Dendritic cell treated with granulocyte-macrophage colony-stimulating factor and Interleukin-4, amounts not matched to agents 40 ng/mL and 50 ng/mL, for 4 days (primary cell): ENCODE results near the gene VWA8.
"Not testable (repeated sequence)": the region's sequence is repeated elsewhere in the genome, so short reads cannot be mapped to it uniquely, and the experiment has no call there.

Source experiments
- H3K27ac Mint-ChIP-seq: one replicate; pipeline ENCODE4 v1.8.0; 2022; ENCODE audit warnings: mild to moderate bottlenecking, mixed read lengths
- H3K27me3 Mint-ChIP-seq: one replicate; pipeline ENCODE4 v1.8.0; 2022; ENCODE audit warnings: mild to moderate bottlenecking, mixed read lengths
- H3K36me3 Mint-ChIP-seq: one replicate; pipeline ENCODE4 v1.8.0; 2022; ENCODE audit warnings: low read depth, mixed read lengths
- H3K4me1 Mint-ChIP-seq: one replicate; pipeline ENCODE4 v1.8.0; 2022; ENCODE audit warnings: low read depth, mixed read lengths
- H3K4me3 Mint-ChIP-seq: one replicate; pipeline ENCODE4 v1.8.0; 2022; ENCODE audit warnings: mild to moderate bottlenecking, moderate library complexity, mixed read lengths
- H3K9me3 Mint-ChIP-seq: one replicate; pipeline ENCODE4 v1.8.0; 2022; ENCODE audit warnings: mixed read lengths
- intact Hi-C: fragments of 100-400 bp; cut with micrococcal nuclease; formaldehyde crosslinking; loops from one replicate; pipeline ENCODE4 v1.15.0; 2022

The VWA8 gene

DNA sequence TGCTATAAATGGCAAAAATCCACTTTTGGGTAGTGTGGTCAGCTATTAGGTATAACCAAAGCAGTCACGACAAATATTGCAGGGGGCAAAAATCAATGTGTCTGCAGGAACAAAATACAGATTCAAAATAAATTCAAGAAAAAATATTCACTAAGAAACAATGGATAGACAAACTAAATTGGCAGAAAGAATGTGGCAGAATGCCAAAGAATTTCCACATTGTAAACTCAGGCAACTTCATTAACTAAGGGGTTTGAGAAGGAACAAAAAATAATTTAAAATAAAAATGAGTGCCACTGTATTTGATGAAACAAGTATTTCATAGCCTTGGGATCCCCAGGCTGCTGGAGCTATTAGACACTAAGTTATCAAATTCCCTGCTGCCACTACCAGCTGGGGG lies 193.1 kb downstream of the VWA8 start:
- Mint-ChIP-seq H3K9me3 (no peaks in the 10 kb centered on the region), H3K36me3 (no peaks in the 10 kb centered on the region), H3K27me3 (no peaks in the 10 kb centered on the region), H3K4me3 (no peak overlapping the region), H3K27ac (no peak overlapping the region), H3K4me1 (peaks cover 10% of the 10 kb centered on the region)
- intact Hi-C loops, result no loop called here

- H3K4me3 Mint-ChIP-seq, result no peak overlapping the region
- no peaks in the 10 kb centered on the region for H3K36me3 Mint-ChIP-seq
- intact Hi-C loops, result no loop called here
- no peaks in the 10 kb centered on the region for H3K27me3 Mint-ChIP-seq
- no peaks in the 10 kb centered on the region for H3K9me3 Mint-ChIP-seq
- peaks cover 10% of the 10 kb centered on the region for H3K4me1 Mint-ChIP-seq
- H3K27ac Mint-ChIP-seq, result no peak overlapping the region
These were observed 194.5 kb downstream of the VWA8 start for GRCh38 chr13:41766439-41766838.

- H3K4me3 Mint-ChIP-seq, result no peak overlapping the region
- H3K4me1 Mint-ChIP-seq, result peaks cover 10% of the 10 kb centered on the region
- no peaks in the 10 kb centered on the region for H3K36me3 Mint-ChIP-seq
- no peaks in the 10 kb centered on the region for H3K27me3 Mint-ChIP-seq
- H3K9me3 Mint-ChIP-seq, result no peaks in the 10 kb centered on the region
- intact Hi-C loops, result no loop called here
- H3K27ac Mint-ChIP-seq, result no peak overlapping the region
These were observed 195.1 kb downstream of the VWA8 start for GRCh38 chr13:41765813-41766212.

DNA sequence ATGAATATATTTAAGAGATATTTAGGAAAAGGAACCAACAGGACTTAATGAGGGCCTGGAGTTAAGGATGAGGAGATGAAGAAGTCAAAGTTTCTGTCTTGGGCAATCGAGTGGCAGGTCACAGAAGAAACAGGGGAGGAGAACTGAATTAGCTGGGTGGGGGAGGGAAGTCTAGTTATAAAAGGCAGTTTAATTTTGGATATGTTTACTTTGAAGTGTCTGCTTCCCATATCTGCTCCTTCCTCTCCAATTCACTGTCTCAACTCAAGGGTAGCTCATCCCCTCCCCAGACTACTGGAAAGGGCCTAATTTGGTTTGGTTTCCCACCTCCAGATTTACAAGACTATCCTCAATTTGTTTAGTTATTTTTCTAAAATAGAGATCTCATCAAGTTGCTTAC lies 195.9 kb downstream of the VWA8 start:
- H3K27ac Mint-ChIP-seq, result no peak overlapping the region

DNA sequence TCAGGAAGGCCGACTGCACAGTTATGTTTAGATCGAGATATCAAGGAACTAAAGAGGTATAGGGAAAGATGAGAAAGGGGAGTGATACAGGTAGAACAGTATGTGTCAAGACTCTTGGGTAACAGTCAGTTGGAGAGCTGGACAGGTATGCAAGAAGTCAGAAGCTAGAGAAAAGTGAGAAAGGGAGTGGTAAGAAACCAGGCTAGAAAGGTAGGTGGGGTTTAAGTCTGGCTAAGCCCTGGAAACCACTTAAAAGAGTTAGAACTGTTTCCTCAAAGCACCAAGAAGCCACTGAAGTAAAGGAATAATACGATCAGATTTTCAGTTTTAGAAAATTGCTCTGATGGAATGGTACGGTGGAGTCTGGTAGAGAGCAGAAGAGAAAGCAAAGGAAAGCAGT lies 196.4 kb downstream of the VWA8 start:
- H3K4me3 Mint-ChIP-seq, result no peak overlapping the region
- H3K27me3 Mint-ChIP-seq, result no peaks in the 10 kb centered on the region
- H3K4me1 Mint-ChIP-seq, result peaks cover 10% of the 10 kb centered on the region
- H3K9me3 Mint-ChIP-seq, result no peaks in the 10 kb centered on the region
- H3K27ac Mint-ChIP-seq, result no peak overlapping the region
- H3K36me3 Mint-ChIP-seq, result peaks cover 2% of the 10 kb centered on the region
- intact Hi-C loops, result no loop called here

More for the DNA sequence above, 195.9 kb downstream of the VWA8 start:
- H3K9me3 Mint-ChIP-seq, result no peaks in the 10 kb centered on the region
- peaks cover 10% of the 10 kb centered on the region for H3K4me1 Mint-ChIP-seq
- no peak overlapping the region for H3K4me3 Mint-ChIP-seq
- H3K36me3 Mint-ChIP-seq, result no peaks in the 10 kb centered on the region
- H3K27me3 Mint-ChIP-seq, result no peaks in the 10 kb centered on the region
- intact Hi-C loops, result no loop called here

DNA sequence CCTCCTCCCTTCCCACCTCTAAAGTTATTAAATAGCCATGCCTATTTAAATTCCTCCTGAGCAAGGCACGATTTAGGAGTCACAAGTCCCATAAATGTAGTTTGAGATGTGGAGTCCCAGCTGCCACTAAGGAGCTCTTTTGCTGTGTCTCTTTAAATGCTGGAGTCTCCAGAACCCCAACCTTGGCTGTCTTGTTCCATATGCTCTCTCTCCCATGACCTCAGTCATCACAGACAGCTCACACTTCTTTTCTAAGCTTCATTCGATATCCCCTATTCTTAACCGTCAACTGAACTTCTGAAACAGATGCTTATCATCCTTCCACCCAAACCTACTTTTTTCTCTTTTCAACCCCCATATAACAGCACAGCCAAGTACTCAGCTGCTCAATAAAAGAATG lies 197.1 kb downstream of the VWA8 start:
- H3K4me1 Mint-ChIP-seq, result peaks cover 10% of the 10 kb centered on the region
- H3K36me3 Mint-ChIP-seq, result peaks cover 9% of the 10 kb centered on the region
- H3K4me3 Mint-ChIP-seq, result no peak overlapping the region
- no peak overlapping the region for H3K27ac Mint-ChIP-seq
- H3K27me3 Mint-ChIP-seq, result no peaks in the 10 kb centered on the region
- no peaks in the 10 kb centered on the region for H3K9me3 Mint-ChIP-seq
- intact Hi-C loops, result no loop called here

DNA sequence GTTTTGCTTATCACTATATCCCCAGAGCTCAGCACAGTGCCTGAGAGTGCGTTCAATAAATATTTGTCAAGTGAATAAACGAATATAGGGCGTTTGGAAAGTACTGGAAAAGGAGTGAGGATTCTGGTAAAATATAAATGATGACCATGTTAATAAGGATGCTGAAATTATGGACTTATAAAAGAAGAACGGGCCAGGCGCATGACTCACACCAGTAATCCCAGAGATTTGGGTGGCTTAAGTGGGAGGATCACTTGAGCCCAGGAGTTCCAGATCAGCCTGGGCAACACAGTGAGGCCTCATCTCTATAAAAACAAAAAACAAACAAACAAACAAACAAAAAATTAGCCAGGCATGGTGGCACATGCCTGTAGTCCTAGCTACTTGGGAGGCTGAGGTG lies 198.1 kb downstream of the VWA8 start:
- H3K4me3 Mint-ChIP-seq, result no peak overlapping the region
- peaks cover 10% of the 10 kb centered on the region for H3K36me3 Mint-ChIP-seq
- H3K9me3 Mint-ChIP-seq, result no peaks in the 10 kb centered on the region
- H3K27me3 Mint-ChIP-seq, result no peaks in the 10 kb centered on the region
- peaks cover 10% of the 10 kb centered on the region for H3K4me1 Mint-ChIP-seq
- intact Hi-C loops, result no loop called here
- H3K27ac Mint-ChIP-seq, result no peak overlapping the region

- H3K4me1 Mint-ChIP-seq, result no peaks in the 10 kb centered on the region
- H3K27ac Mint-ChIP-seq, result no peak overlapping the region
- peaks cover 9% of the 10 kb centered on the region for H3K9me3 Mint-ChIP-seq
- peaks cover 26% of the 10 kb centered on the region for H3K36me3 Mint-ChIP-seq
- no peak overlapping the region for H3K4me3 Mint-ChIP-seq
- intact Hi-C loops, result no loop called here
- H3K27me3 Mint-ChIP-seq, result no peaks in the 10 kb centered on the region
These were observed 204.6 kb downstream of the VWA8 start for GRCh38 chr13:41756198-41756880.

DNA sequence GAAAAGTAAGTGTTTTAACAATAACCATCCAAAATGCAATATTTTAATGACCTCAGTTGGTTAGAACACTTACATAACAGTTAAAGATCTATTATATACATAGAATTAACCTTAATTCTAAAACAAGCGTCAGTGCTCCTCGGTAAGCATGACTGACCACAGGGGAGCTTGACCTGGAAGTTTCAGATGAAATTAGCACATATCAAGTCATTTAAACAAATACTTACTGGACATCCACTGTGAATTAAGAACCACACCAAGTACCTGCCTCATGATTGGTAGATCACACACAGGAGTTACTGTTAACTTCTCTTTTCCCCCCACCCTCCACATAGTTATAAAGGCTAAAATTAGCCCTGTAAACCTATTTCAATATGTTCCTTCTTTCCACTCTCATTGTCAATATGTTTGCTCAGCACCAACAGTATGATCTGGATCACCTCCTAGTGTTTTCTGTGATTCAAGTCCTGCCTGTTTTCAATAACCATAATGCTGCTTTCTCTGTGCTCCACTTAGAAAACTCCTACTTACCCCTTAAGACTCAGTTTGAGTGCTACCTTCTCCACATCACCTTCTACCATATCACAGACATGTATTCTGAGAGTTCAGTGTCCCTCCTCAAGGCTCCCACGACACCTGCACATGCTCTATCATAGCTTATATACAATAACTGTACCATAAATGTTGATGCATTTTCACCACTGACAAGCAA lies 209.0 kb downstream of the VWA8 start:
- no peaks in the 10 kb centered on the region for H3K4me1 Mint-ChIP-seq
- peaks cover 18% of the 10 kb centered on the region for H3K9me3 Mint-ChIP-seq
- H3K27me3 Mint-ChIP-seq, result no peaks in the 10 kb centered on the region
- H3K36me3 Mint-ChIP-seq, result peaks cover 36% of the 10 kb centered on the region
- intact Hi-C loops, result no loop called here
- H3K4me3 Mint-ChIP-seq, result no peak overlapping the region
- no peak overlapping the region for H3K27ac Mint-ChIP-seq

- Mint-ChIP-seq H3K4me1 (no peaks in the 10 kb centered on the region), H3K27ac (no peak overlapping the region), H3K36me3 (peaks cover 36% of the 10 kb centered on the region), H3K27me3 (no peaks in the 10 kb centered on the region), H3K4me3 (no peak overlapping the region), H3K9me3 (peaks cover 18% of the 10 kb centered on the region)
- intact Hi-C loops, result no loop called here
These were observed 209.6 kb downstream of the VWA8 start for GRCh38 chr13:41751277-41751676.

DNA sequence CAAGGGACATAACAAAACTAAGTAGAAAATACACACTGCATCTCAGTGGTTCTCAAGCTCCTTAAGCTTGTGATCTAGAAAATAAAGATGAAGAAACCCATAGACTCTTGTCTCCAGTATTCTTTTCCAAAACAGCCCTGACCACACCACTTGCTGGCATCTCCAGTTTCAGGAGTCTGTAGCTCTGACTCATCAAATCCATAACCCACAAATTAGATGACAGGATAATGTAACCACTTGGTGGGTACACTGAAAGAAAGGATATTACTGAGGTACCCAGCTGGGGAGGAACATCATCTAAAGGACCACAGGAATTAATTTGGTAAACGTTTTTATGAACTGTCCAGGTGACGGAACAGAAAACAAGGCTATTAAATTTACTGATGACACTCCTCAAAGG lies 214.7 kb downstream of the VWA8 start:
- Mint-ChIP-seq H3K4me1 (no peaks in the 10 kb centered on the region), H3K9me3 (peaks cover 9% of the 10 kb centered on the region), H3K27ac (no peak overlapping the region), H3K36me3 (peaks cover 25% of the 10 kb centered on the region), H3K27me3 (no peaks in the 10 kb centered on the region), H3K4me3 (no peak overlapping the region)
- intact Hi-C loops, result no loop called here

DNA sequence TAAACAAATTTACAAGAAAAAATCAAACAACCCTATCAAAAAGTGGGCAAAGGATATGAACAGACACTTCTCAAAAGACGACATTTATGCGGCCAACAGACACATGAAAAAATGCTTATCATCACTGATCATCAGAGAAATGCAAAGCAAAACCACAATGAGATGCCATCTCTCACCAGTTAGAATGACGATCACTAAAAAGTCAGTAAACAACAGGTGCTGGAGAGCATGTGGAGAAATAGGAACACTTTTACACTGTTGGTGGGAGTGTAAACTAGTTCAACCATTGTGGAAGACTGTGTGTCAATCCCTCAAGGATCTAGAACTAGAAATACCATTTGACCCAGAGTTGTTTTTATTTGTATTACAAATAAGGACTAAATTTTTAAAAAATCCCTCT lies 215.4 kb downstream of the VWA8 start:
- peaks cover 31% of the 10 kb centered on the region for H3K36me3 Mint-ChIP-seq
- H3K9me3 Mint-ChIP-seq, intact Hi-C loops, H3K4me3 Mint-ChIP-seq, H3K4me1 Mint-ChIP-seq, H3K27ac Mint-ChIP-seq, H3K27me3 Mint-ChIP-seq: not testable (repeated sequence)

DNA sequence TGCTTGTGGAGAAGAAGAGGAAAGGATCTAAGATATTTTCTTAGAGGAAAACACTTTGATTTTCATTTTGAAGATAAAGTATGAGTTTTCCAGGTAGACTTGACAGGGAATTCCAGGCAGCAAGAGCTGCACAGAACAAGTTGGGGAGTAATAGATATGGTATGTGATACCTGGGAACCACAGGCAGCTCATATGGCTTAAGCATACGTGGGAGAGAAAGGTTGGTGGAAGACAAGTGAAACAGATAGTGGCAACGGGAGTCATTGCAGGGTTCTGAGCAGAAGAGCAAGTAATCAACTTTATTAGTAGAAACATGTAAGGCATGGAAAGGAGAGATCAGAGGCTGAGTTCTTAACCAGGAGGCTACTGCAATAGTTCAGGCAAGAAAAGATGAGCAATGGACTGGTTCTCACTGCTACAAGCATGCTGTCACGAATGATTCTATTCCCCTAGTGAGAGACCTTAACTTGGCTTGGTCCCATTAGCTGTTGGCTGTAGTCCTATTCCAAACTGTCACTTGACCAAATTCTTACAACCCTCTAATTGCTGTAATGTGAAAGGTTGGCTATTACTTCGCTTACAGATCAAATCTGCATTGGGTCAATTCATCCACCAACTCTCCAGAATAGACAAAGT lies 217.9 kb downstream of the VWA8 start:
- H3K27ac Mint-ChIP-seq, result no peak overlapping the region
- H3K36me3 Mint-ChIP-seq, result peaks cover 7% of the 10 kb centered on the region
- H3K4me3 Mint-ChIP-seq, result no peak overlapping the region
- intact Hi-C loops, result no loop called here
- H3K9me3 Mint-ChIP-seq, result peaks cover 1% of the 10 kb centered on the region
- H3K27me3 Mint-ChIP-seq, result no peaks in the 10 kb centered on the region
- H3K4me1 Mint-ChIP-seq, result no peaks in the 10 kb centered on the region

DNA sequence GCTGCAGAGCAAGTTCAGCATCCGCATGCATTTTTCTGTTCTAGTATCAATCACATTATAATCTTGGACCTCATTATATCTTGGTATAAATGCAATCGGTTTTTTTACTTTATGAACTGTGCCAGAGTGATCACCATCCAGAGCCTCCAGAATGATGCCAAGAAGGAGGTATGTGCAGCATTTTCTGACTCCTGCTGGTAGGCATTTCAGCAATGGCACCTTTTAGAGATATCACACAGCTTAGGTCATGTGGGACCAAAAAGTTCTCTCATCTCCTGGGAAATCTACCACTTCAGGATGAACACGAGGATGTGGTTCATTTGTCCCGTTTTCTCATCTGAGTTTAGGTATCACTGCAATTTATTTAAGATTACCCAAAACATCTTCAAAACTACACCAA lies 220.4 kb downstream of the VWA8 start:
- H3K27ac Mint-ChIP-seq, result no peak overlapping the region
- H3K9me3 Mint-ChIP-seq, result no peaks in the 10 kb centered on the region
- no peak overlapping the region for H3K4me3 Mint-ChIP-seq
- H3K36me3 Mint-ChIP-seq, result peaks cover 7% of the 10 kb centered on the region
- no peaks in the 10 kb centered on the region for H3K27me3 Mint-ChIP-seq
- intact Hi-C loops, result no loop called here
- no peaks in the 10 kb centered on the region for H3K4me1 Mint-ChIP-seq
